Measurements from ENCODE around the gene ABHD6. TPM values are rescaled to one million over a fixed set of nuclear protein-coding genes. Genes with fewer than 3 reads are reported as not detected.

The ABHD6 gene
- total RNA-seq, 4 donors from 2014 or later: 5.8 to 14.0 (median 9.6) TPM

GRCh38 chr3:58205981-58206380, 31.6 kb upstream of the ABHD6 start:
- Histone ChIP-seq H3K27me3 (no peaks in the 10 kb centered on the region), H3K4me1 (peaks cover 0 to 2% of the 10 kb centered on the region in 2 donors), H3K4me3 (no peak overlapping the region), H3K27ac (no peak overlapping the region), H3K36me3 (no peaks in the 10 kb centered on the region), H3K9me3 (no peaks in the 10 kb centered on the region)
- TF ChIP-seq, protein P1, sequence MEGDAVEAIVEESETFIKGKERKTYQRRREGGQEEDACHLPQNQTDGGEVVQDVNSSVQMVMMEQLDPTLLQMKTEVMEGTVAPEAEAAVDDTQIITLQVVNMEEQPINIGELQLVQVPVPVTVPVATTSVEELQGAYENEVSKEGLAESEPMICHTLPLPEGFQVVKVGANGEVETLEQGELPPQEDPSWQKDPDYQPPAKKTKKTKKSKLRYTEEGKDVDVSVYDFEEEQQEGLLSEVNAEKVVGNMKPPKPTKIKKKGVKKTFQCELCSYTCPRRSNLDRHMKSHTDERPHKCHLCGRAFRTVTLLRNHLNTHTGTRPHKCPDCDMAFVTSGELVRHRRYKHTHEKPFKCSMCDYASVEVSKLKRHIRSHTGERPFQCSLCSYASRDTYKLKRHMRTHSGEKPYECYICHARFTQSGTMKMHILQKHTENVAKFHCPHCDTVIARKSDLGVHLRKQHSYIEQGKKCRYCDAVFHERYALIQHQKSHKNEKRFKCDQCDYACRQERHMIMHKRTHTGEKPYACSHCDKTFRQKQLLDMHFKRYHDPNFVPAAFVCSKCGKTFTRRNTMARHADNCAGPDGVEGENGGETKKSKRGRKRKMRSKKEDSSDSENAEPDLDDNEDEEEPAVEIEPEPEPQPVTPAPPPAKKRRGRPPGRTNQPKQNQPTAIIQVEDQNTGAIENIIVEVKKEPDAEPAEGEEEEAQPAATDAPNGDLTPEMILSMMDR (IDR thresholded peaks at IDR 0.05 in 4 of 5, conservative IDR thresholded peaks at IDR 0.05 in 1 of 5): no peak
- TF ChIP-seq POLR2A (IDR thresholded peaks at IDR 0.05): no peak
- in situ Hi-C loops (cut with MboI; ENCODE audit: low sequenced_read_pairs in 4 of 4) (no loop called here), intact Hi-C loops (cut with DNase I; ENCODE audit: low total_unique reads) (no loop called here)
- no peak for ATAC-seq
- no peak for DNase-seq

DNA sequence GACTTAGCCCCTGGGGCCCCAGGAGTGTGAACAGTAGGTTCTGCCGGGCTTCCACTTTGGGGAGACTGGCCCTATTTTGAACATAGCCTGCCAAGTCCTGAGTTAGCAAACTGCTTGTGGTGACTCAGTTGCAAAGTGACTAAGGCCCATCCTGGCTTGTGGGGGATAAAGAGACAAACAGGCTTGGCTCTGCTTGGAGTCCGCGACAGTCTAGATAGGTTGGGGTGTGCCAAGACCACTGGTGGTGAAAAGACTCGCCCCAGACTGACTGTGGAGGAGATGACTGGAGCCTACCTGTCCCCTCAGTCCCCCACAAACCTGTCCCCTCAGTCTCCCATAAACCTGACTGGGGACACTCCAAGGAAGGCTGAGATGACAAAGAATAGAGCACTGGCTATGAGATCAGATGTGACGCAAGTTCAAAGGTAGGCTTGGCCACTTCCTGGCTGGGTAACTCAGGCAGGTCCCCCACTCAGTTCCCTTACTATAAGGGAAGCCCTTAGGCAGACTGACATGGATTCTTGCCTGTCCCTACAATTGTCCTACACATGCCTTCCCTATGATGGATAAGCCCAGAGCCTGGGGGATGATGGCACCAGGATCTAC, 31.1 kb upstream of the ABHD6 start:
- in situ Hi-C loops (cut with MboI; ENCODE audit: low sequenced_read_pairs in 4 of 4) (no loop called here), intact Hi-C loops (cut with DNase I; ENCODE audit: low total_unique reads) (no loop called here)
- H3K9me3 ChIP-seq: no peaks in the 10 kb centered on the region
- H3K36me3 ChIP-seq: no peaks in the 10 kb centered on the region
- ATAC-seq (no peak), DNase-seq (no peak)
- H3K4me3 ChIP-seq: no peak overlapping the region
- TF ChIP-seq POLR2A (IDR thresholded peaks at IDR 0.05): no peak
- TF ChIP-seq, protein P1 (IDR thresholded peaks at IDR 0.05 in 4 of 5, conservative IDR thresholded peaks at IDR 0.05 in 1 of 5): no peak
- H3K27ac ChIP-seq: no peak overlapping the region
- no peaks in the 10 kb centered on the region for H3K4me1 ChIP-seq
- no peaks in the 10 kb centered on the region for H3K27me3 ChIP-seq

DNA sequence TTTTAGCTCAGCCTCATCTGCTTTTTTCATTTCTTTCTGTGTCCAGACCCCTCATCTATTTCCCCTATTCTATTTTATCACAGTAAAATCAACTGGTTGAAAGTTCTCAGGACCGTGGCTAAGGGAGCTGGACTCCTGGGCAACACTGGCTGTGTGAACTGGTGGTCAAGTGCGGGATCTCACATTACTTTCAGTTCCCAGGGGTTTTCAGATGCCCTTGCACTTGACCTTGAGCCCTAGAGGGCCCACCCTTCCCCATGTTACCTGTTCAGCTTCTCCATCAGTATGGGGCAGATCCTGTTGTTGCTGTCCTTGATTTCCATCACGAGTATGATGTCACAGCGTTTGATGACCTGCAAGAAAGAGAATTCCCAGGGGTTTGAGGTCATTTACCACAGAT, 29.6 kb upstream of the ABHD6 start:
- ATAC-seq (no peak), DNase-seq (no peak)
- in situ Hi-C loops (cut with MboI; ENCODE audit: low sequenced_read_pairs in 4 of 4) (no loop called here), intact Hi-C loops (cut with DNase I; ENCODE audit: low total_unique reads) (no loop called here)
- Histone ChIP-seq H3K36me3 (no peaks in the 10 kb centered on the region), H3K27me3 (no peaks in the 10 kb centered on the region), H3K27ac (no peak overlapping the region), H3K4me1 (no peaks in the 10 kb centered on the region), H3K4me3 (no peak overlapping the region), H3K9me3 (no peaks in the 10 kb centered on the region)
- no peak for TF ChIP-seq POLR2A (IDR thresholded peaks at IDR 0.05)
- TF ChIP-seq, protein P1 (IDR thresholded peaks at IDR 0.05 in 4 of 5, conservative IDR thresholded peaks at IDR 0.05 in 1 of 5): no peak

- no peak for ATAC-seq
- in situ Hi-C loops (cut with MboI; ENCODE audit: low sequenced_read_pairs in 4 of 4): no loop called here
- peaks cover 0 to 2% of the 10 kb centered on the region in 2 donors for H3K4me1 ChIP-seq
- H3K27me3 ChIP-seq: no peaks in the 10 kb centered on the region
- intact Hi-C loops (cut with DNase I; ENCODE audit: low total_unique reads): no loop called here
- no peak overlapping the region for H3K27ac ChIP-seq
- no peak for TF ChIP-seq POLR2A (IDR thresholded peaks at IDR 0.05)
- TF ChIP-seq, protein P1 (IDR thresholded peaks at IDR 0.05 in 4 of 5, conservative IDR thresholded peaks at IDR 0.05 in 1 of 5): no peak
- no peaks in the 10 kb centered on the region for H3K36me3 ChIP-seq
- no peak for DNase-seq
- no peak overlapping the region for H3K4me3 ChIP-seq
- H3K9me3 ChIP-seq: no peaks in the 10 kb centered on the region
These were observed 27.7 kb upstream of the ABHD6 start for GRCh38 chr3:58209933-58210332.

All from gastrocnemius medialis (tissue), 4 donors.